Activated CD8-positive, alpha-beta memory T cell treated with anti-CD3 and anti-CD28 coated beads for 48 hours (primary cell): ENCODE results near the gene RAPGEF6.
"Not testable (repeated sequence)": the region's sequence is repeated elsewhere in the genome, so short reads cannot be mapped to it uniquely, and the experiment has no call there.

Experiments used
- DNase-seq, 3 experiments: peaks; one replicate each; pipeline ENCODE4 v3.0.0-alpha.2; 2020; ENCODE audit warnings: low read depth in 2 of 3, low spot score in 2 of 3

Gene RAPGEF6

GRCh38 chr5:131640043-131640856, 5.2 kb upstream of the RAPGEF6 start:
- peak in 1 of 3 experiments; percentile 23 for DNase-seq

GRCh38 chr5:131639148-131639547, 4.1 kb upstream of the RAPGEF6 start:
- DNase-seq: no peak

GRCh38 chr5:131637694-131638093, 2.7 kb upstream of the RAPGEF6 start:
- no peak for DNase-seq

- peak in 2 of 3 experiments; percentile 4 to 16 for DNase-seq
These were observed 899 bp upstream of the RAPGEF6 start for GRCh38 chr5:131635684-131636572.

GRCh38 chr5:131634666-131634995, 398 bp downstream of the RAPGEF6 start:
- DNase-seq: peak in 1 of 3 experiments; percentile 48

GRCh38 chr5:131634238-131634637, 791 bp downstream of the RAPGEF6 start:
- DNase-seq: no peak

GRCh38 chr5:131633830-131634229, 1.2 kb downstream of the RAPGEF6 start:
- DNase-seq: no peak

GRCh38 chr5:131630963-131631350, 4.1 kb downstream of the RAPGEF6 start:
- no peak for DNase-seq

- DNase-seq: no peak
These were observed 4.6 kb downstream of the RAPGEF6 start for GRCh38 chr5:131630208-131630962.

GRCh38 chr5:131628990-131629389, 6.0 kb downstream of the RAPGEF6 start:
- DNase-seq: no peak

GRCh38 chr5:131627207-131627865, 7.7 kb downstream of the RAPGEF6 start:
- no peak for DNase-seq

- no peak for DNase-seq
These were observed 12.4 kb downstream of the RAPGEF6 start for GRCh38 chr5:131622633-131623032.

- DNase-seq: not testable (repeated sequence)
These were observed 13.9 kb downstream of the RAPGEF6 start for GRCh38 chr5:131621164-131621563.

GRCh38 chr5:131619102-131619501, 15.9 kb downstream of the RAPGEF6 start:
- DNase-seq: no peak

- no peak for DNase-seq
These were observed 17.7 kb downstream of the RAPGEF6 start for GRCh38 chr5:131617140-131617822.

- no peak for DNase-seq
These were observed 19.1 kb downstream of the RAPGEF6 start for GRCh38 chr5:131615957-131616356.

- DNase-seq: no peak
These were observed 21.6 kb downstream of the RAPGEF6 start for GRCh38 chr5:131613423-131613822.

GRCh38 chr5:131611064-131611381, 24.0 kb downstream of the RAPGEF6 start:
- DNase-seq: no peak

- no peak for DNase-seq
These were observed 24.6 kb downstream of the RAPGEF6 start for GRCh38 chr5:131610198-131611063.

- no peak for DNase-seq
These were observed 25.3 kb downstream of the RAPGEF6 start for GRCh38 chr5:131609774-131610173.
